ENCODE data around the gene MAGOH. TPM values are rescaled to one million over a fixed set of nuclear protein-coding genes. Genes with fewer than 3 reads are reported as not detected.
A peak's percentile ranks its signal among the peaks of the same experiment; 100 is the strongest.

MAGOH gene
- total and polyA plus RNA-seq, 10 of the 15 experiments (the other 5 are each of a cell fraction or from before 2014, with no cell fraction given) = 62.6 to 261 (median 89.8) TPM

- no peak for DNase-seq (ENCODE audit: low read depth, low spot score)
- Histone ChIP-seq H3K4me2 (ENCODE audit: control insufficient read depth, insufficient read depth) (peak overlapping the region; percentile 92), H3K4me1 (ENCODE audit: control insufficient read depth, insufficient read depth, low read length) (peaks cover 2% of the 10 kb centered on the region; the same call in 1 of the 2 replicates), H3K9ac (ENCODE audit: control insufficient read depth, insufficient read depth, low read length) (peak overlapping the region; percentile 99), H3K27ac (ENCODE audit: control insufficient read depth, insufficient read depth) (peak overlapping the region; percentile 94), H3K79me2 (ENCODE audit: control insufficient read depth, insufficient read depth, low read length) (peaks cover 16% of the 10 kb centered on the region), H3K9me3 (replicated peaks; ENCODE audit: control insufficient read depth, insufficient read depth, low read length) (no peaks in the 10 kb centered on the region), H3K4me3 (peak overlapping the region; percentile 72), H3K27me3 (replicated peaks in 1 of 2; ENCODE audit: control insufficient read depth in 2 of 2, insufficient read depth in 2 of 2, low read length in 1 of 2) (no peaks in the 10 kb centered on the region), H3K36me3 (ENCODE audit: control insufficient read depth in 2 of 2, insufficient read depth in 2 of 2, low read length in 1 of 2) (peaks cover 0 to 4% of the 10 kb centered on the region in 2 experiments; a peak in 2 of 4 replicates), H2AFZ (ENCODE audit: control insufficient read depth, low read depth, low read length) (peak overlapping the region; percentile 76), H4K20me1 (ENCODE audit: control insufficient read depth, insufficient read depth) (no peaks in the 10 kb centered on the region)
- in situ Hi-C loops (cut with MboI) (loop anchor here (25.0 kb wide), 1 partner anchor 285 kb away; the partner anchor contains the start of gene ECHDC2), intact Hi-C loops (cut with micrococcal nuclease; ENCODE audit: unreplicated experiment) (loop anchor here (2.0 kb wide), 1 partner anchor 23 kb away; the partner anchor contains the start of gene CZIB)
- BruUV-seq (replicated peaks) = TSS peak; percentile 72
- CTCF ChIA-PET = interaction anchor here (0.6 to 1.6 kb wide), 6 partner anchors 13 to 1574 kb away, joined by 3 to 5 read pairs (median 4); no protein-coding TSS in a partner anchor
- peak; percentile 5 for ATAC-seq
- 39% methylated on average over 13 of the region's 13 CpGs for WGBS (ENCODE audit: insufficient coverage, insufficient replicate concordance, low lambda C conversion rate, missing lambda C conversion rate)
- no peak for FAIRE-seq
- POLR2A ChIA-PET = interaction anchor here (1.7 kb wide), 1 partner anchor 22 kb away, joined by 6 read pairs; no protein-coding TSS in a partner anchor
- peak; percentile 64 for TF ChIP-seq PBX3 (IDR thresholded peaks at IDR 0.05; ENCODE audit: insufficient replicate concordance, low read depth, low read length)
- peak; percentile 89 for TF ChIP-seq PKNOX1 (IDR thresholded peaks at IDR 0.05)
- peak; percentile 38; the same call in 1 of the 2 replicates for TF ChIP-seq SPI1 (IDR thresholded peaks at IDR 0.05; ENCODE audit: borderline replicate concordance, insufficient read depth, low read depth, low read length)
- TF ChIP-seq SUPT20H (IDR thresholded peaks at IDR 0.05; ENCODE audit: borderline replicate concordance, control insufficient read depth, low read depth, low read length) = no peak
- TF ChIP-seq HDGF (IDR thresholded peaks at IDR 0.05) = 0 out of 2 replicates have a peak, but pooled peaks have one; percentile 40
- TF ChIP-seq MLLT1 (IDR thresholded peaks at IDR 0.05) = 0 out of 2 replicates have a peak, but pooled peaks have one; percentile 15
- TF ChIP-seq IKZF2 (IDR thresholded peaks at IDR 0.05) = peak; percentile 24 to 26; a peak in 1 of 4 replicates
- no peak for TF ChIP-seq HDAC2 (IDR thresholded peaks at IDR 0.05)
- TF ChIP-seq MYB (IDR thresholded peaks at IDR 0.05; ENCODE audit: borderline replicate concordance, low read depth, low read length) = no peak
- no peak for TF ChIP-seq FOS (IDR thresholded peaks at IDR 0.05; ENCODE audit: borderline replicate concordance, extremely low read depth, insufficient read length)
- SMC1A ChIA-PET (ENCODE audit: uncharacterized antibody, unreplicated experiment) = interaction anchor here (0.6 to 1.3 kb wide), 2 partner anchors 81 to 280 kb away, joined by 4 read pairs; no protein-coding TSS in a partner anchor
- RAD21 ChIA-PET (ENCODE audit: unreplicated experiment) = interaction anchor here (1.0 kb wide), 1 partner anchor 193 kb away, joined by 3 read pairs; no protein-coding TSS in a partner anchor
These were observed 40.8 kb downstream of the MAGOH start for GRCh38 chr1:53197291-53198200.

Measured in GM12878 (cell line).